Measurements from ENCODE around the gene DTX1. TPM values are rescaled to one million over a fixed set of nuclear protein-coding genes. Genes with fewer than 3 reads are reported as not detected.

The DTX1 gene
- total RNA-seq, 1 donor from 2014 or later = 1.8 TPM

- H3K9me3 Mint-ChIP-seq (ENCODE audit: low read depth) = no peaks in the 10 kb centered on the region
- H3K4me1 Mint-ChIP-seq (ENCODE audit: low read depth) = no peaks in the 10 kb centered on the region
- H3K27ac Mint-ChIP-seq = no peak overlapping the region
- TF ChIP-seq CTCF (IDR thresholded peaks at IDR 0.05; ENCODE audit: unreplicated experiment) = no peak
- H3K4me3 Mint-ChIP-seq (ENCODE audit: low read depth) = no peak overlapping the region
- peaks cover 22% of the 10 kb centered on the region for H3K27me3 Mint-ChIP-seq
- DNase-seq (ENCODE audit: low spot score, unreplicated experiment) = no peak
- H3K36me3 Mint-ChIP-seq (ENCODE audit: insufficient read depth) = no peaks in the 10 kb centered on the region
Measured at GRCh38 chr12:113101751-113102150, 45.2 kb downstream of the DTX1 start.

GRCh38 chr12:113102811-113103210, 46.3 kb downstream of the DTX1 start:
- DNase-seq (ENCODE audit: low spot score, unreplicated experiment) = no peak
- H3K9me3 Mint-ChIP-seq (ENCODE audit: low read depth) = no peaks in the 10 kb centered on the region
- H3K4me1 Mint-ChIP-seq (ENCODE audit: low read depth) = no peaks in the 10 kb centered on the region
- no peak overlapping the region for H3K4me3 Mint-ChIP-seq (ENCODE audit: low read depth)
- H3K27me3 Mint-ChIP-seq = peaks cover 31% of the 10 kb centered on the region
- no peaks in the 10 kb centered on the region for H3K36me3 Mint-ChIP-seq (ENCODE audit: insufficient read depth)
- H3K27ac Mint-ChIP-seq = peak overlapping the region; percentile 12
- no peak for TF ChIP-seq CTCF (IDR thresholded peaks at IDR 0.05; ENCODE audit: unreplicated experiment)

- peak; percentile 34 for DNase-seq (ENCODE audit: low spot score, unreplicated experiment)
- peak overlapping the region; percentile 64 for H3K4me3 Mint-ChIP-seq (ENCODE audit: low read depth)
- no peak overlapping the region for H3K27ac Mint-ChIP-seq
- peak; percentile 33 for TF ChIP-seq CTCF (IDR thresholded peaks at IDR 0.05; ENCODE audit: unreplicated experiment)
- peaks cover 35% of the 10 kb centered on the region for H3K27me3 Mint-ChIP-seq
- H3K9me3 Mint-ChIP-seq (ENCODE audit: low read depth) = no peaks in the 10 kb centered on the region
- no peaks in the 10 kb centered on the region for H3K4me1 Mint-ChIP-seq (ENCODE audit: low read depth)
- H3K36me3 Mint-ChIP-seq (ENCODE audit: insufficient read depth) = no peaks in the 10 kb centered on the region
Measured at GRCh38 chr12:113103756-113104450, 47.4 kb downstream of the DTX1 start.

GRCh38 chr12:113104953-113105510, 48.5 kb downstream of the DTX1 start:
- H3K36me3 Mint-ChIP-seq (ENCODE audit: insufficient read depth) = no peaks in the 10 kb centered on the region
- H3K27me3 Mint-ChIP-seq = peaks cover 44% of the 10 kb centered on the region
- H3K4me1 Mint-ChIP-seq (ENCODE audit: low read depth) = no peaks in the 10 kb centered on the region
- DNase-seq (ENCODE audit: low spot score, unreplicated experiment) = no peak
- H3K9me3 Mint-ChIP-seq (ENCODE audit: low read depth) = no peaks in the 10 kb centered on the region
- H3K4me3 Mint-ChIP-seq (ENCODE audit: low read depth) = no peak overlapping the region
- H3K27ac Mint-ChIP-seq = no peak overlapping the region
- TF ChIP-seq CTCF (IDR thresholded peaks at IDR 0.05; ENCODE audit: unreplicated experiment) = no peak

- TF ChIP-seq CTCF (IDR thresholded peaks at IDR 0.05; ENCODE audit: unreplicated experiment) = no peak
- H3K4me1 Mint-ChIP-seq (ENCODE audit: low read depth) = no peaks in the 10 kb centered on the region
- H3K9me3 Mint-ChIP-seq (ENCODE audit: low read depth) = no peaks in the 10 kb centered on the region
- DNase-seq (ENCODE audit: low spot score, unreplicated experiment) = no peak
- H3K4me3 Mint-ChIP-seq (ENCODE audit: low read depth) = no peak overlapping the region
- H3K27me3 Mint-ChIP-seq = peaks cover 47% of the 10 kb centered on the region
- H3K36me3 Mint-ChIP-seq (ENCODE audit: insufficient read depth) = no peaks in the 10 kb centered on the region
- no peak overlapping the region for H3K27ac Mint-ChIP-seq
Measured at GRCh38 chr12:113105606-113106271, 49.2 kb downstream of the DTX1 start.

Measured in progenitor cell of endocrine pancreas (in vitro differentiated cells).